GM12864 (cell line): ENCODE measurements around the gene USP35.

Source experiments
- DNase-seq: peaks from one replicate; pipeline ENCODE4 v3.0.0-alpha.2; 2011; ENCODE audit warnings: low read depth
- H3K4me3 ChIP-seq: 2 replicates; pipeline ENCODE4 v1.5.1; 2011; ENCODE audit warnings: mild to moderate bottlenecking, low read depth, low read length, control low read depth
- TF ChIP-seq, protein P1 (sequence below): IDR thresholded peaks from 2 replicates; pipeline ENCODE4 v1.5.1; 2011; ENCODE audit warnings: low read depth, mild to moderate bottlenecking, moderate library complexity, low read length, control low read depth, inconsistent platforms; ENCODE audit errors: missing control alignments

Gene USP35

GRCh38 chr11:78248903-78249302, 60.2 kb downstream of the USP35 start:
- H3K4me3 ChIP-seq, result no peak overlapping the region
- DNase-seq, result no peak
- TF ChIP-seq, protein P1, sequence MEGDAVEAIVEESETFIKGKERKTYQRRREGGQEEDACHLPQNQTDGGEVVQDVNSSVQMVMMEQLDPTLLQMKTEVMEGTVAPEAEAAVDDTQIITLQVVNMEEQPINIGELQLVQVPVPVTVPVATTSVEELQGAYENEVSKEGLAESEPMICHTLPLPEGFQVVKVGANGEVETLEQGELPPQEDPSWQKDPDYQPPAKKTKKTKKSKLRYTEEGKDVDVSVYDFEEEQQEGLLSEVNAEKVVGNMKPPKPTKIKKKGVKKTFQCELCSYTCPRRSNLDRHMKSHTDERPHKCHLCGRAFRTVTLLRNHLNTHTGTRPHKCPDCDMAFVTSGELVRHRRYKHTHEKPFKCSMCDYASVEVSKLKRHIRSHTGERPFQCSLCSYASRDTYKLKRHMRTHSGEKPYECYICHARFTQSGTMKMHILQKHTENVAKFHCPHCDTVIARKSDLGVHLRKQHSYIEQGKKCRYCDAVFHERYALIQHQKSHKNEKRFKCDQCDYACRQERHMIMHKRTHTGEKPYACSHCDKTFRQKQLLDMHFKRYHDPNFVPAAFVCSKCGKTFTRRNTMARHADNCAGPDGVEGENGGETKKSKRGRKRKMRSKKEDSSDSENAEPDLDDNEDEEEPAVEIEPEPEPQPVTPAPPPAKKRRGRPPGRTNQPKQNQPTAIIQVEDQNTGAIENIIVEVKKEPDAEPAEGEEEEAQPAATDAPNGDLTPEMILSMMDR, result no peak

DNA sequence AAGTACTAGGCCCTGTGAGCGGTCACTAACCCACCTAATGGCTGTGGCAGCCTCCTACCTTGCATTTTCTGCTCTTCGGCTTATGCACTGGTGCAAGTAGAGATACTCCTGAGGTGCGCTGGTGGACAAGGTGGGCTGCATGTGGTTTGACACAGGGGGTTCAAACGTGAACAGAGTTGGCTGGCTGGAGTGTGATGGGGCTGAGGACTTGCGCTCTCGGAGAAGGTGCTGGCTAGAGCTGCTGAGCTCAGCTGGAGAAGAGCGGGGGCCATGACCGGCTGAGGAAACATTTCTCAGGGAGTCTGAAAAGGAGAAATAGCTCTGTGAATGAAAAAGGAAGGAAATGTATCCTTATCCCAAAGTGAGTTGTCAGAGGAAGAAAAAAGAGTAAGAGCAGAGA, 61.4 kb downstream of the USP35 start:
- no peak for DNase-seq
- TF ChIP-seq, protein P1, result no peak
- no peak overlapping the region for H3K4me3 ChIP-seq

DNA sequence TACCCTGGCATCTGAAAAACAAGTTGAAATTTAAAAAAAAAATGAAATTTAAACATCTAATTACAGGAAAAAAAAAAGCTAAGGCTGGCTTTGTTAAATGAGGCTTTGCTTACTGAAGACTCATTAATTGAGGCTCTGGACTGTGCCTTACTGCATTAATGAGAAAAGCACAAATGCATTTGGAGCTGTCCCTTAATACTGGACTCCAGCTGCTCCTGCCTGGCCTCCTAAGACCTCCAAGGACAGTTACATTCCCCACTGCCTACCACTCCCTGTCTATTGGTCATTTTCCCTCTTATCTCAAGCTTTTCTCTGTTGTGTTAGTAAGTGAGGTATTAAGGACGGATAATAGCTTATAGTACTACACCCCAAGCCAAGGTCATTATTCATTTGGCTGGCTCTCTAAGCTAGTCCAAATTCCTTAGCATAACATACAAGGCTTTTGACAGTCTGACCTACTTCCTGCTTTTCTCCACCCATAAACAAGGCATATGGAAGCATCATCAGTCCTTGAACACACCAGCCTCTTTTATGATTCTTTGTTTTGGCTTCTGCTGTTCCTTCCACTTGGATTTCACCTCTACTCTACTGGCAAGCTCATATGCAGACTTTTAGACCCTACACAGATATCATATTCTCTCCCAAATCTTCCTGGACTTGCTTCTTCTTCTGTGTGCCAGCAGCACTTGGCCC, 62.5 kb downstream of the USP35 start:
- DNase-seq, result no peak
- TF ChIP-seq, protein P1, result no peak
- H3K4me3 ChIP-seq, result no peak overlapping the region

DNA sequence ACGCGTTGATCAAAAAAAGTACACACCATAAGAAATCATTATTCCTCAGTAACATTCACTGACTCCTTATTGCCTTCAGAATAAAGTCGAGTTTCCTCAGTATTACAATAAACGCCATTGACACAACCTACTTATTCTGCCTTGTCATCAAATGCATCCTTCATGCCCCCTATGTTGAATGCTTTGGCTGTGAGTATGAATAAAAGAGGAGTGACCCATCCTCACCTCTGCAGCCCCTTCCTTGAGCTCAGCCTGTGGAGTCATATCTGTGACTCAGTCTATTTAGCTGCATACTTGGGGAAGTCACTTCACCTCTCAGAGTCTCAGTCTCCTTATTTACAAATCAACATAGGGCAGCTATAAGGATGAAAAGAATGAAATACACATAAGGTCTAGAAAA, 65.1 kb downstream of the USP35 start:
- TF ChIP-seq, protein P1, result no peak
- DNase-seq, result no peak
- H3K4me3 ChIP-seq, result no peak overlapping the region

GRCh38 chr11:78254268-78254667, 65.5 kb downstream of the USP35 start:
- DNase-seq, result no peak
- no peak overlapping the region for H3K4me3 ChIP-seq
- TF ChIP-seq, protein P1, result no peak

- H3K4me3 ChIP-seq, result no peak overlapping the region
- TF ChIP-seq, protein P1, result no peak
- DNase-seq, result no peak
Observed at GRCh38 chr11:78255919-78256318, 67.2 kb downstream of the USP35 start.

- H3K4me3 ChIP-seq, result no peak overlapping the region
- TF ChIP-seq, protein P1, result no peak
- no peak for DNase-seq
Observed at GRCh38 chr11:78256962-78257361, 68.2 kb downstream of the USP35 start.
